NCI-H446 treated with DMSO at 0.1 percent for 48 hours (cell line): ENCODE measurements around the gene U2SURP.
"Not testable (repeated sequence)": the region's sequence is repeated elsewhere in the genome, so short reads cannot be mapped to it uniquely, and the experiment has no call there.

Source experiments
- DNase-seq: peaks from one replicate; lab custom pipeline; 2025; lab: John Stamatoyannopoulos, UW

The U2SURP gene

DNA sequence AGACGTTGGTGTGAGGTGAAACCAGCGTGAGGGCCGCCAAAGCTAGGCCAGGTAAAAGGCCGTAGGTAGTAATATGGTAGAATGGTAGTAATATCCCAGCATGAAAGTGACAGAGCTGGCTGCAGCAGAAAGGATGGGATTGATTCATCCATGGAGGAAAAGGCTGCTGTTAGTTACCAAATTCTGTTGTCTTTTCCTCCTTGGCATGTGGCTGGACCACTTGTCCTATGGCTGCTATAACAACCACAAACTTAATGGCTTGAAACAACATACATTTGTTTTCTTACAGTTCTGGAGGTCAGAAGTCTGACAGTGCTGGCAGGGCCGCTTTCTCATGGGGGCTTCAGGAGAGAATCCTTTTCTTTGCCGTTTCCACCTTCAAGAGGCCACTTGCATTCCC lies 70.4 kb downstream of the U2SURP start:
- DNase-seq: no peak

- not testable (repeated sequence) for DNase-seq
These were observed 71.1 kb downstream of the U2SURP start for GRCh38 chr3:143072298-143073020.

GRCh38 chr3:143073541-143073940 lies 72.2 kb downstream of the U2SURP start:
- not testable (repeated sequence) for DNase-seq

DNA sequence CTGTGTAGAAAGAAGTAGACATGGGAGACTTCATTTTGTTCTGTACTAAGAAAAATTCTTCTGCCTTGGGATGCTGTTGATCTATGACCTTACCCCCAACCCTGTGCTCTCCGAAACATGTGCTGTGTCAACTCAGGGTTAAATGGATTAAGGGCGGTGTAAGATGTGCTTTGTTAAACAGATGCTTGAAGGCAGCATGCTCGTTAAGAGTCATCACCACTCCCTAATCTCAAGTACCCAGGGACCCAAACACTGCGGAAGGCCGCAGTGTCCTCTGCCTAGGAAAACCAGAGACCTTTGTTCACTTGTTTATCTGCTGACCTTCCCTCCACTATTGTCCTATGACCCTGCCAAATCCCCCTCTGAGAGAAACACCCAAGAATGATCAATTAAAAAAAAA lies 72.6 kb downstream of the U2SURP start:
- DNase-seq: not testable (repeated sequence)

DNA sequence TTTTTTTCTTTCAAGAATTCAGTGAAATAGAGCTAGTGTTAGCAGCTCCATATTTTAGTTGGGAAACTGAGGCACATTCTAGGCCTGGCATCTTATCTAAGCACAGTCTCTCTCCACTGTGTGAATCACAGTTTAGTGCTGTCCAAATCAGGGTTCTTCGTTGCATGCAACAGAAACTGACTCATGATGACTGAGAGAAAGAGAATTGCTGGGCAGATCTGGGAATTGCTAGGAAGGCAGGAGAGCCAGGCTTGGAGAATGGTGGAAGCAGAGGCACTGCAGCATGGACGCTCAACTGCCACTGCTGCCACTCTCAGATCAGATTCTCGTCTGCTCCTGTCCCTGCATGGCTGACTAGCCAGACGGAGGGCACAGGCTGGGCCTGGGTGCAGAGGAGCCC lies 77.5 kb downstream of the U2SURP start:
- no peak for DNase-seq

DNA sequence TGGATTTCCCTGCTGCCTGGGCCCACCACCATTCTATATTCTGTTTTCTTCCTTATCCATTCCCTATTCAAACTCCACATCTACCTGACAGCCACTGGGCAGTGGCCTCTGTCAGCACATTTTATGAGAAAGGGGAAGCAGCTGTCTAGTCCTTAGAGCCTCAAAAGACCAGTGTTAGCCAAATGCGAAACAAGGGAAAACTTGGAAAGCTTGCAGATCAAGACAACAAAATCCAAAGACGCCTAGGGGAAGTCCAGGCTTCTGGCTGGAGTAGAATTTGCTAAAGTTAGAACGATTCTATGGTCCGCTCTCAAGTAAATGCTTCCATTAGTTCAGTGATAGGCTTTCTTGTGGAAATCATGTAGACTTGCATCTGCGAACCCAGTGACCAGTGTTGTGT lies 78.8 kb downstream of the U2SURP start:
- no peak for DNase-seq

DNA sequence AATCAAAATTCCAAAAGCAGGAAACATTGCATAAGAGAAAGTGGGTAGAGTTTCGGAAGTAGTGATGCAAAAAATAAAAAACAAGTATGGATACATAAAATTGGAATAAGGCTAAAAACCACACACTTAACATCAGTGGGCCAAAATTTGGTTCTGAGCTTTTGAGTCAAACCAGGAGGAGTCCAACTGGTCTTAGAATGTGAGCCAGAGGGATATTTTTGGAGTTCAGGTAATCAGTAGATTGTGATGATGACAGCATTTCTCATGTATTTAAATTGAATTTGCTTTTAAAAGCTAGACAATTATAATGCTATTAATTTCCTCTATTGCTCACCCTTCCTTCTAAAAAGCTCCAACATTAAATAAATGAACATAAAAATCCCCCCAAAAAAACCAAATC lies 80.0 kb downstream of the U2SURP start:
- no peak for DNase-seq

DNA sequence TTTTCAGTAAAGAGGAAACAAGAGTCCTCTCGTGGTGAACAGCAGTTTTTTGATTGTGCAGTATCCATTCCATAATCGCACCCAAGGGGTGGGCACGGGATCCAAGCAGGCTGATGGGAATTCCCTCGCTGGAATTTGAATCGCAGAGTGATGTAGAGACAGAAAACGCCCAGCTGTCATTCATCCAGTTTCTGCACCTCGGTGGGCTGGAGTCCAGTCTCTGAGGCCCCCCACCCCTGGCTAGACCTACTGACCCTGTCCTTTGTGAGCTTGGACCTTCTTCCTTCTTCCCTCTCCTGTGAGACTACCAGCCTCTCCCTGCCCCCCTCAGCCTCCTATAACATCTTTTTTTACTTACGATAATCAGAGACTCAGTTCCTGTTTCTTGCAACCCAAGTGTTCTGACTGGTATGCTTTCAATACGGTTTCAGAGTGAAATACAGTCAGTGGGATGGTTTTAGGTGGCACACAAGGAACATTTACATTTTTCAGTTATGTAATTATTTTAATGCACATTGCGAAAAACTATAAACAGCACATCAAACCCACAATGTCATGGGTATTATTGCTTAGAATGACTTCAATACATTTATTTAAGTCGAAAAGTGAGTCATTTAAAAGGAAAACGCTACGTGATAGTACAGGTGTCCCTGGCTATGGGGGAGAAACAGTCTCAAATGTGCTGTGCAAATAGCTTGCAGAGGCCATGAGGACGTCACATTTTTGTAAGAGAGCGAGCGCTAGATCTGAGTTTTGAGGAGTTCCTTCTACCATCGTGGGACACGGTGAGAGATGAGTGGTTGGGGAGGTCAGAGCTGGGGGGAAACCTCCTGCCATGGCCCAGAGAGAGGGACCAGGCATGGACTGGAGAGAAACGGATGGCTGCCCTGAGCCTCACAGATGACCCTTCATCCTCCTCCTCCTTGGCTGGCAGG lies 80.7 kb downstream of the U2SURP start:
- DNase-seq: no peak

GRCh38 chr3:143083781-143084180 lies 82.4 kb downstream of the U2SURP start:
- DNase-seq: no peak

GRCh38 chr3:143084856-143085731 lies 83.7 kb downstream of the U2SURP start:
- DNase-seq: no peak

GRCh38 chr3:143088835-143089234 lies 87.5 kb downstream of the U2SURP start:
- no peak for DNase-seq

- no peak for DNase-seq
These were observed 88.6 kb downstream of the U2SURP start for GRCh38 chr3:143089965-143090364.

DNA sequence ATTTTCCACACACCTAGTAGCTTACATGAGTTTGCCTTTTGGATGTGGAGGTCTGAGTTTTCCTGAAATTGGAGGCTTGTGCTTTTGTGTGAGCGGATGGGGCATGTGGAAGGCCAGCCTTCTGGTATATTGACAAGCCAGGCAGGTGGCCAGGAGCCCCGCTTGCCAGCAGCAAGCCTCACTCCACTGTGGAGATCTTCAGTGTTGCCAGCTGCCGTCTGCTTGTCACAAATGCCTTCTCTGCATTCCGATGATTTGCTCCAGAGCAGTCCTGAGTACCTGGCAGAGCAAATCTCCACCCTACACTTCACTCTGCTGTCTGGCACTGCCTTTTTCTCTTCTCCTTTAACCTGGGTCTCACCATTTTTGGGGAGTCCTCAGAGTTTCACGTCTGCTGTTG lies 89.1 kb downstream of the U2SURP start:
- peak; percentile 84 for DNase-seq

DNA sequence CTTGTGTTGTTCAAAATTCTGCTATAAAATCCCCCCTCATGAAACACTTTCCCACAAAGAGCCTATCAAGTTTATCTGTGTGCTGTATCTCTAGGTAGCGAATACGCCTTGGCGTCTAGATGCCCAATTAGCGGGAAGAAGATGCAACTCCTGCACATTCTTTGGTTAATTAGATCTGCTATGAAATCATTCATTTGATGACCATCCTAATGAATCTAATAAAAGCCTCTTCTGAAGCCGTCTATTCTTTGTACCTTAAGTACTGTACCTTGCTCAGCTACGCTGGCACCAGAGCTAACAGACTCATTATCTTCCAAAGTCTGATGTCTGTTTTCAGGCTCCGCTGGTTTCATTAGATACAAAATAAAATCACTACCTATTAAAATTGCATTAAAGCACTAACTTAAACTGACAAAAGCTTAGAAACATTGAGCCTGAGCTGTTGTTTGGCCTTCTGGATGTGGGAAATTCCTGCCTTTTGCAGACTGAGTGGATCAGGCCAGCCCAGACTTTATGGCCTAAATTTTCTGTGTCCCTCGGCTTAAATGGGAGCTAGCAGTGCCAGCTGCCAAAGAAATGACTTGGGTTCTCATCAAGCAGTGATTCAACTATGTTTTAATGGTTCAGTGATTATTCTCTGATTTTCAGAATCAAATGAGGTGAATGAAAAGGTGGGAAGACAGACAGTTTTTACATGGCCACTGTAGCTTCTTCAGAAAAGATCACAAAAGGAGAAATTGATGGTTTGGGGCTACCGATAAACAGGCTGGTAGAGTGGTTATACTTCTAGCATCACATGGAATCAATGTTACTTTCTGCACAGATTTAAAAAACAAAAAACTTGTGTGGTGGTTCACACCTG lies 89.8 kb downstream of the U2SURP start:
- DNase-seq: peak; percentile 22

DNA sequence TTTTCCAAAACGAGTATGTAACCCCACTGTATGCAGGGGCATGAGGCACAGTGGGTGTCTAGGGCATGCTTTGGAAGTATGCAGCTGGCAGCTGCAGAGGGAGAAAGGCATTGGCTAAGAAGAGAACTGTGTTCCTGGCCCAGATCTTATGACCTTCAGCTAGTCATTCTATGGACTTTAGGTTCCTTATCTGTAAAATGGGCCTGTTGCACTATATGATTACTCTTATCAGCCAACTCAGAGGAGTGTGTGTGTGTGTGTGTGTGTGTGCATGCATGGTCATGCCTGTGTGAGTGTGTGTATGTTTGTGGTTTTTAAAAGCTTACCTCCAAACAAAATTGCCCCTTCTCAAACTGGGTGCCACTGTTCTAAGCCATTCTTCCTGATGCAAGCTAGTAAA lies 90.8 kb downstream of the U2SURP start:
- DNase-seq: no peak

GRCh38 chr3:143095813-143096212 lies 94.4 kb downstream of the U2SURP start:
- DNase-seq: no peak

DNA sequence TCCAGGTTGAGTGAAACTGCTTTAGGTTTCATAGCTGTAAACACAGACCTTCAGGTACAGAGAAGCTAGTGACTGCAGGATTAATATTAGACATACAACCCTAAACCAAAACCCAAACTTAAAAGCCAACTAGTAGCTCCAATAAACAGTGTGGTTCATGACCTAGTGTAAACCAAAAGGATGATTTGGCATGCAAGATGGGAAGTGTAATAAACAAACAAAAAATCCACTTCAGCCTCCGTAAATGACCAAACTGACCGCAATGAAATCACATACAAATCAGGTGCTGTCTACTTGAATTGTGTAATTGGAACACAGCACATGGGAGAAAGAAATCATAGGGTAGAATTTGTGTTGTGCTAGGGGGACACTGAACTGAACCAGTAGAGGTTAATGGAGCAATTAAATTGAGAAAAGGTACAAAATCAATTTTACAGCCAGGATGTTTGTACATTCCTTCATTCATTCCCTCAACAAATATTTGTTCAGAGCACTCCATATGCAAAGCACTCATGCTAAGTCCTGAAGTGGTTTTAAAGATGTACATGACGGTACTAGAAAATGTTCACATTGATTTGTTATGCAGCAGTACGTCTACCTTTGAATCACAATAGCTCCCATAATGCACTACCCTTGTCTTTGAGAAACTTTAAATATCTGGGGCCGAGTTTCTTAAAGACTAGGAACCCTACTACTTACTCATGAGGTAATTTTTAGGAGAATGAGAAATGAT lies 96.8 kb downstream of the U2SURP start:
- no peak for DNase-seq

GRCh38 chr3:143099210-143099609 lies 97.8 kb downstream of the U2SURP start:
- DNase-seq: no peak

- DNase-seq: no peak
These were observed 98.3 kb downstream of the U2SURP start for GRCh38 chr3:143099690-143100089.

- no peak for DNase-seq
These were observed 99.1 kb downstream of the U2SURP start for GRCh38 chr3:143100451-143100850.
